ENCODE measurements around the gene ADAM12.

Gene ADAM12

DNA sequence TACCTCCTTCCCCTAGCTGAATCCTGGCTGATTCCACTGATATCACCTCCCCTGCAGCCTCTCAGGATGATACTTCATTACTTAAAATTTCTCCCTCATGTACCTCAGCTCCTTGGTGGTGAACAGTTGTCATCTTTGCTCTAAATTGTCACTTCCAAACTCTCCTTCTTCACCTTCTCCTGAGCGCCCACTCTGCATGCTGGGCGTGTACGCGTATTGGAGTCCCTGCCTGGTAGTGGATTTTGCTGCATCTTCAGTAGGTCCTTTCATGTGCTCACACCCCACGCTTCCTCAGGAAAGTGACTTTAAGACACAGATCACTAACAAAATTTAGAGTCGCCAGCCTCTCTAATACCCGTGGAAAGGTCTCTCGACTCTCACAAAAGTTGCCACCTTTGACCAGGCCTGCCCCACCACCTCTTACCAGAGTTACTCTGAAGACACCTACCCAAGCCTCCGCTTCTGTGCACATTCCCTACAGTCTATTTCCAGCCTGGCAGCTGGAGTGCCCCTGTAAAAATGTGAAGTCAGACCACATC is 255.1 kb downstream of the ADAM12 start:
- DNase-seq = no peak

DNA sequence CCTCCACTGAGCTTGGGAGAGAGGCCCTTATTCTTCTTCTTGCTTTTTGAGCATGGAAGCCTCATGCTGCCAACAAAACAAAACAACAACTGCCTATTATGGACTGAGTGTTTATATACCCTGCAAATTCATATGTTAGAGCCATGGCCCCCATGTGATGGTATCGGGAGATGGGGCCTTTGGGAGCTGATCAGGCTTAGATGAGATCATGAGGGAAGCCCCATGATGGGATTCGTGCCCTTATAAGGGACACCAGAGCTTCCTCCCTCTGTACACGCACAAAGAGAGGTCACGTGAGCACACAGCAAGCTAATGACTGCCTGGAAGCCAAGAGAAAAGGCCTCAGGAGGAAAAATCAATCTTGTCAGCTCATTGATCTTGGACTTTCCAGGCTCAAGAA is 256.9 kb downstream of the ADAM12 start:
- no peak for DNase-seq

- DNase-seq = no peak
Measured at GRCh38 chr10:126130271-126130710, 258.0 kb downstream of the ADAM12 start.

- no peak for DNase-seq
Measured at GRCh38 chr10:126129026-126129425, 259.3 kb downstream of the ADAM12 start.

DNA sequence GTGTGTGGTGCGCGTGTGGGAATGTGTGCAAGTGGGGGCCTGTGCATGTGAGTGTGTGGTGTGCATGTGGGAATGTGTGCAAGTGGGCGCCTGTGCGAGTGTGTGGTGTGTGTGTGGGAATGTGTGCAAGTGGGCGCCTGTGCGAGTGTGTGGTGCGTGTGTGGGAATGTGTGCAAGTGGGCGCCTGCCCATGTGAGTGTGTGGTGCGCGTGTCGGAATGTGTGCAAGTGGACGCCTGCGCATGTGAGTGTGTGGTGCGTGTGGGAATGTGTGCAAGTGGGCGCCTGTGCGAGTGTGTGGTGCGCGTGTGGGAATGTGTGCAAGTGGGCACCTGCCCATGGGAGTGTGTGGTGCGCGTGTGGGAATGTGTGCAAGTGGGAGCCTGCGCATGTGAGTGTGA is 259.7 kb downstream of the ADAM12 start:
- DNase-seq = no peak

DNA sequence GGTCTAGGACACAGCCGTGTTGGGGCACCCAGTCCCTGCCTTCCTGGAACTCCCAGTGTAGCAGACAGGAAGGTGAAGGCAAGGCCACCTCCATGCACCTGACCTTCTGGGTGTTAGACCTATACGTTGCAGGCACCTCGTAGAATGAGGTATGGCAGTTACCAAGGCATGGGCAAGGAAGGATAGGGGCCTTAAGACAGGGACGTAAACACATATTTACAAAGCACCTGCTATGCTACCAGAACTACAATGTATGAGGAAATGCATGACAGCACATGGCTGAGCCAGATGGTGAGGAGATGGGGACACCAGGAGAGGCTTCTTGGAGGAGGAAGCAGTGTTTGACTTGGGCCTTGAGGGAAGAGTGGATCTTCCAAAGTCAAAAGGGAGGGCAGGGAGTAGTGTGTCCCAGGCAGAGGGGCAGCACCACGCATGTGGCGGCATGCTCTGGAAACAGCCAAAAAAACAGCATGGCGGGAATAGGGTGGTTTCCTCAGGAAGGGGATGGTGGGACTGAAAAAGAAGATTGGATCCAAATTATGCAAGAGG is 260.7 kb downstream of the ADAM12 start:
- no peak for DNase-seq

GRCh38 chr10:126126866-126127265 is 261.4 kb downstream of the ADAM12 start:
- no peak for DNase-seq

GRCh38 chr10:126126023-126126422 is 262.3 kb downstream of the ADAM12 start:
- DNase-seq = no peak

DNA sequence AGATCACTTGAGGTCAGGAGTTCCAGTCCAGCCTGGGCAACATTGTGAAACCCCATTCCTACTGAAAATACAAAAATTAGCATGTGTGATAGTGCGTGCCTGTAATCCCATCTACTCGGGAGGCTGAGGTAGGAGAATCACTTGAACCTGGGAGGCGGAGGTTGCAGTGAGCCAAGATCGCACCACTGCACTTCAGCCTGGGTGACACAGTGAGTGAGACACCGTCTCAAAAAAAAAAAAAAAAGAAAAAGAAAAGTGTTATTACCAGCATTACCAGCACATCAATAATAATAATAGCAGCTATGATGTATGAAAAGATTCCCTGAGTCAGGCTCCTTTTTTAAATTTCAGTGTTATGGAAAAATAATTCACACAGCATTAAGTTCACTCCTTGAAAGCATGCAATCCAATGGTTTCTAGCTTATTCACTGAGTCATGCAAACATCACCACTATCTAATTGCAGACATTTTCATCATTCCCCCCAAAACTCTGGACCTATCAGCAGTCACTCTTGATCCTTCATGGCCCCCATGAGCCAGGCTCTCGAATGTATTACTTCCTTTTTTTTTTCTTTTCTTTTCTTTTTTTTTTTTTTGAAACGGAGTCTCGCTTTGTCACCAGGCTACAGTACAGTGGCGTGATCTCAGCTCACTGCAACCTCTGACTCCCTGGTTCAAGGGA is 263.5 kb downstream of the ADAM12 start:
- no peak for DNase-seq

DNA sequence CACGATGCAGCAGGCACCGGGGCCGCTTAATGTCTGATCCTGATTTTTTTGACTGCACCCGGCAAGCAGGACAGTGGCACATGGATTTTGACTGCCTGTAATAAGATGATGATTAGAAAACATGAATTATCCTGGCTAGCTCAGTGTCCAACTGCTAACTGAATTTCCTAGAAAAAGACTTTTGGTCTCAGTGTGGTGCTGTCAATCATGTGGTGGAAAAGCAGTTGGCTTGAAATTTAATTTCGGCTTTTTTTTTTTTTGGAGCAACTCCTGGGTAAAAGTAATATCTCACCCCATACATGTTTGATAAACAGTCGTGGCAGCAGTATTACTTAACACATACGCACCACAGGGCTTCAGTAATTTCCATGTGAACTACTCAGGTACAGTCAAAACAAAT is 264.2 kb downstream of the ADAM12 start:
- no peak for DNase-seq

DNA sequence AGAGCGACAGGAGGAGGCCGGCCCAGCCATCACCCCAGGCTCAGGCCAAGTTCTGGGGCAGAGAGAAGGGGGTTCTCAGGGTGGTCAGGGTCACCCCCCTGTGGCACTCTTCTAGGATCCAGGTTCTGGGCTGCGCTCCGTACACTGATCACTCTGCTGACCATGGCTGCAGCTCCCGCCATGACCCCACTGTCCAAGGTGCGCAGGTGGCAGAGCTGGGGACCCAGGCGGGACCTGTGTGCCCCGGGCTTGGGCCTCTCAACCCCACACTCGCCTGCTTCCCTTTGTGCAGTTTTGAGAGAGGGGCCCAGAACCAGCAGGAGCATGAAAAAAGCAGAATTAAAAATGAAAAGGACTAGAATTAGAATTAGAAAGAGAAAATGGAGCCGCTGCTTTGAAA is 264.8 kb downstream of the ADAM12 start:
- no peak for DNase-seq

DNA sequence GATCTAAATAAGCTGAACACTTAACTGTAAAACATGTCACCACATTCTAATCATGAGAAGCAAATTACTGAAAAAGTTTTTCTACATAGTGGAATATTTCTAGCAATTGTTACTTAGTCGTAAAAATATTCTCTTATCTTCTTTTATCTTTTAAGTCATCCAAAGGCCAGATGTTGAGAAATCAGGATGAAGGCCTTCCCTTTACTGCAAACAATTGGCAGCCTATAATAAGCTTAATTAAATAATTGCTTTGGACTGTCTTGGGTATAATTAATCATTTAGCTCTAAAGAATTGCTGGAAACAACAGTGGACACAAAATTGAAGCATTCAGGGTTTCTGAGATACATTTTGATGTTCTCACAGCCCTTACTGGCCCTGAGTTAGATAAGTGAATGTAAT is 265.4 kb downstream of the ADAM12 start:
- DNase-seq = no peak

DNA sequence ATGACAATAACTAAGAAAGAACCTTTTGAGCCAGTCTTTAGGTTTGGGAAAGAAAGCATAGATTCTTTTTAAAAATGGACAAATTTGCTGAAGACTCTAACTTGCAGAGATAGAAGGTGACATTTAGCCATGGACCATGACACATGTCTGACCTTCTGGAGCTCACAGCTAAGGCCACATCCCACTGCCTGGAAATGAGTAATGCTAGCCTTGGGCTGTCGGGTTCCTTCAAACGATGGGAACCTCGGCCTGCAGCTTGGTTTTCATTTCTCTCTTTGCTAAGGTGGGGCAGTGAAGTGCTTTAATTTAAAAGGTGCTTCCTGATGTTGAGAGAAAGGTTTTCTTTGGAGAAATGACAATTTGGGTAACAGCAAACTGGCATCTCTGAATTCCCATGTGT is 268.7 kb downstream of the ADAM12 start:
- DNase-seq = no peak

DNA sequence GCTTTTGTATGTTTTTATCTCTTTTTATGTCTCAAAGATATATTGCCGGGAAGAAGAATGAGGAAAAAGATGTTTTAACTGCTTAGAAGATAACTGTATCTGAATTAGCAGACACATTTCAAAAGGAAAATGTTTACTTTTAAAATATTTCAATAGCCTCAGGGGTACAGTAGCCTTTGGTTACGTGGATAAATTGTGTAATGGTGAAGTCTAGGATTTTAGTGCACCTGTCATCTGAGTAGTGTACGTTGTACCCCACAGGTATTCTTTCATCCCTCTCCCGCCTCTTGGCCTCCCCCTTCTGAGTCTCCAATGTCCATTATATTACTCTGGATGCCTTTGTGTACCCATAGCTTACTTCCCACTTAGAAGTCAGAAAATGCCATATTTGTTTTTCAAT is 269.8 kb downstream of the ADAM12 start:
- no peak for DNase-seq

GRCh38 chr10:126117196-126117595 is 271.1 kb downstream of the ADAM12 start:
- no peak for DNase-seq

DNA sequence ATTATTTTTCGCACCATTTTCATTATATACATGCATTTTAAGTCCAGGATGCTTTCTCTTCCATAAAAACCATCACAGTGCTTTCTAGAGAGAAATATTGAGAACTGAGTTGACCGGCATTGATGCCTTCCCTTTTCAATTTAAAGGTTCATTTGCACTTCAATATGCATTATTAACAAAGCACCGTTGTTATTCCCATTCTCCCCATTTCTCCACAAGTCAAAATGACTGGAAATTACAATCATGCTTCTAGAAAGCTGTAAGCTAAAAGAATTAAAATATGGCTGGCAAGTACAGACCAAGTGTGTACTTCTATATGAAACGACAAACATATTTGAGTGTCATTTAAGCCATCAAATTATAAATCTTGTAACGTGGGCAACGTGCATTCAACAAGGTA is 272.4 kb downstream of the ADAM12 start:
- DNase-seq = no peak

DNA sequence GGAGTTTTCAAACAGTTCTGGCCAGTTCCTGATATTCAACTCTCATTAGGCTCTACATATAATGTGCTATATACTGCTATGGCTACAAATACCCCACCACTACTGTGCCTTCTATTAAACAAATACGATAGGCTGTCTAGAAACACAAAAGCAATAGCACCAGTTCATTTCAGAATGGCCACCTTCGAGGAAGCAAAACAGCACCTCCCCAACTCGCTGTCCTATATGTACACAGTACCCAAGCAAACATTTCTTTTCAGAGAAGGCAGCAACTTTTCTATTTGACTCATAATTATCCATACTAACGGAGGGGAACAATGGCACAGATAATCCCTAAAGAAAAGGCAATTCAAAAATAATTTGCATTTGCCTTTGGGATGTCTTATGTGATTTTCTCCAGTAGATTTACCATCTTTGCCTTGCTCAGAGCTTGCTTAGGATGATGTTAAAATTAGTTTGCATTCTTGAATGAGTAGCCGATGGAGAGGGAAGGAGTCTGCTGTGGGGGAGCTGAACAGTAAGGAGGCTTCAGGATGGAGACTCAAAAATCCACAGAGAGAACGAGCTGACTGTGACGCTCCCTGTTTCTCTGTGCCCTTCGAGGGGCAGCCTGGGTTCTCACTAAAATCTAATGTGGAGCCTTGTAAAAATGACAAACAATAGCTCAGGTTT is 273.3 kb downstream of the ADAM12 start:
- DNase-seq = no peak

DNA sequence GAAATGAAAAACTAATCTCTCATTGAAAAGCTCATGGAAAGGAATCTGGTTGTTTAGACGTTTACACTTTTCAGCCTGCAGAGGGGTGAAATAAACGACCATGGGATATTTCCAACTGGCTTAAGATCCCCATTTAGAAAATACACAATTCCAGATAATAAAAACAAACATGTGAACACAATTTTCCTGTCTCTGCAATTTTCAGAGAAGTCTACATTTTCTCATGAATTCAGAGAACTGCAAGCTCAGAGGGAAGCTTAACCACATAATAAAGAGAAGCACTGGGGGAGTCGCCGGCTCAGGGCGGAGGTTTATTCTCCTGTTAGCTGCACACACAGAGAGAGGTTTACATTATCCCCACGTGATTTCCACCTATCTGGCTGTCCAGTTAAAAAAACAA is 276.8 kb downstream of the ADAM12 start:
- DNase-seq = no peak

DNA sequence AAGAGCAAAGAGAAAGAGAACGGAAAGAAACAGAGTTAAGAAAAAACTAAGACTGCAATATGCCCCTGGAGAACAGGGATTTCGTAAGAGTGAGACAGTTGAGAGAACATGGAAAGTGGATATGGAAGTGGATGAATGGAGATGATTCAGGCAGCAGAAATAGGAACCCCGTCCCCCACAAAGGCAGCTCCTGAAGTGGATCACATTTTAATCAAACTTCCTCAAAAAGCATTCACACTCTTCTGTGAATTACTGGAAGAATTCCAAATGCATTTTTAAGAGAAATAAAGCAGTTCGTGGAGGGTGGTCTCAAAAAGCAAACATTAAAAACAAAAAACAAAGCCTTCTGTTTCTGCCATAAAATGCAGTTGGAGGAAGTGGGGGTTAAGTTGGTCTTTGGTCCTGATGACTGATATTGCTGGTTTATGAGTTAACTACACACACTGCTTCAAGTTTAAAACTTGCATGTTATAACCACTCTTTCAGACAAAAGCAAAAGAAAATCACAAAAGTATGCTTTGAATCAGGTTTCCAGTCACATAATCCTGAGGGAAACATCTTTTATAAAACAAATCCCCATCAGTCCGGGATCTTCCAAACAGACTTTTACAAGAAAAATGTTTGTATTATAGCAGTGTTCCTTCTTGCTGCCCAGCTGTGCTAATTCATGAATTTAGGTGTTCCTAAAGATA is 277.6 kb downstream of the ADAM12 start:
- no peak for DNase-seq

GRCh38 chr10:126109893-126110292 is 278.4 kb downstream of the ADAM12 start:
- no peak for DNase-seq

DNA sequence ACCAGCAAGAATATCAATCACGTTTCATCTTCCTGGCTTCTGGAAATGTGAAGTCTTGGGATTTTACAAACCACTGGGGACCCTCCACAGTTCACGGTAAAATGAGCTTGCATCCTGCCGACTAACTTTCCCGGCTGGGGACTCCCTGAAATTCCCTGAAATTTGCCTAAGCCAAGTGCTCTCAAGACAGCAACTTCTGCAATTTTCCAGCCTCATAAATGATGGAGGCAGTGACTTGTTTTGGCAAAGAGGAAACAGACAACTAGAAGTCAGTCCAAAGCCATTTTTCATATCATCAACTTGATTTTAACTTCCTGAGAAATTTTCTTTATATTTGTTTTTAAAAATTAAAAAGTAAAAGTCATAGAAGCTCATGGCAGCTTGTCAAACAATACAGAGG is 279.6 kb downstream of the ADAM12 start:
- DNase-seq = no peak

DNA sequence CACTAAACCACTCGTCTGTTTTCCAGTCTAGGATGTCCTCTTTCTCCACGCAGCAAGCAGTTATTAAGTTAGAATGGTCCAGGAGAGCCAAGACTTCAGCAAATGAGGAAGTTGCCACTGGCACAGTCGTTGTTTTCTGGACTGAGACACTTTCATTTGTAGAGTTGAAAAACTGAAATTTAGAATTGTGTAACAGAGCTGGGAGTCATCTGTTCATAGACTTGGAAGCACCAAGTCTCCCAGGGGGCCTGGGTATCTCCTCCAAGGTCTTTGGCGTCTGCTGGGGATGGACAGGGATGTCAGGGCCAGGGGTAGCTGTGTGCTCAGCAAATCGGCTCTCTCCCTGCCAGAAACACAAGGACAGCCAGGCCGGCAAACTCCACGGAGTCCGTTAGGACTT is 283.5 kb downstream of the ADAM12 start:
- no peak for DNase-seq

- no peak for DNase-seq
Measured at GRCh38 chr10:126102636-126103035, 285.6 kb downstream of the ADAM12 start.

GRCh38 chr10:126101736-126102135 is 286.5 kb downstream of the ADAM12 start:
- no peak for DNase-seq
